HG03354 (cell line): ENCODE measurements around the gene GPR63.

Experiments used
- ATAC-seq: cut with Tn5 transposase; IDR thresholded peaks from one replicate; pipeline ENCODE4 v1.9.1; 2021; ENCODE audit warnings: mild to moderate bottlenecking; ENCODE audit not compliant: unreplicated experiment, poor library complexity, severe bottlenecking

GPR63 gene

GRCh38 chr6:96775727-96776400 lies 61.4 kb downstream of the GPR63 start:
- no peak for ATAC-seq

GRCh38 chr6:96766769-96767168 lies 70.5 kb downstream of the GPR63 start:
- ATAC-seq = no peak

DNA sequence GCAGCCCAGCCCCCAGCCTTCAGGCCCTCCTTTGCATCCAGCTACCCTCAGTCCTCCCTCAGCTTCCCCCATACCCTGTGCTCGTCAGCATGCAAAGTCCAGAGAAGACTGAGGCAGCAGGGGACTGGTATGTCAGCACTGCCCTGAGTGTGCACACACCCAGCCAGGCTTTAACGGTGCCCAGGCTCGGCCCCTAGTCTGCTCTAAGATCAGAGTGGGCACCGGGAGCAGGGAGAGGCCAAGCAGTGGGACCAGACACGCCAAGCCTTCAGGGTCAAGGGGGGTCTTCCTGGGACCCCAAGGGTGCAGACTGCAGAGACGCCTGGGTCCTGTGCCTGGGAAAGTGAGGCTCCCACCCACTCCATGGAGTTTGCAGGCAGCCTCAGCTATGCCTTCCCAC lies 74.7 kb downstream of the GPR63 start:
- no peak for ATAC-seq

- no peak for ATAC-seq
Observed at GRCh38 chr6:96761794-96762193, 75.5 kb downstream of the GPR63 start.

- ATAC-seq = no peak
Observed at GRCh38 chr6:96760153-96760687, 77.1 kb downstream of the GPR63 start.

DNA sequence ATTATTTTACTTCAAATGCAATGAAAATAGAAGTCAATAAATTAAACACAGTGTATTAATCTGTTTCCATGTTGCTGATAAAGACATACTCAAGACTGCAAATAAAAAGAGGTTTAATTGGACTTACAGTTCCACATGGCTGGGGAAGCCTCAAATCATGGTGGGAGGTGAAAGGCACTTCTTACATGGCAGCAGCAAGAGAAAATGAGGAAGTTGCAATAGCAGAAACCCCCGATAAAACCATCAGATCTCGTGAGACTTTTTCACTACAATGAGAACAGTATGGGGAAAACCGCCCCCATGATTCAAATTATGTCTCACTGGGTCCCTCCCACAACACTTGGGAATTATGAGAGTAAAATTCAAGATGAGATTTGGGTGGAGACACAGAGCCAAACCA lies 82.2 kb downstream of the GPR63 start:
- no peak for ATAC-seq

GRCh38 chr6:96749891-96750290 lies 87.4 kb downstream of the GPR63 start:
- no peak for ATAC-seq
